GM21528 (cell line): ENCODE results near the gene NSUN4.
"Not testable (repeated sequence)": the region's sequence is repeated elsewhere in the genome, so short reads cannot be mapped to it uniquely, and the experiment has no call there.

Experiments used
- ATAC-seq: cut with Tn5 transposase; IDR thresholded peaks from one replicate; pipeline ENCODE4 v1.9.1; 2021; ENCODE audit warnings: mild to moderate bottlenecking, moderate library complexity; ENCODE audit not compliant: unreplicated experiment, low FRiP score

Gene NSUN4

GRCh38 chr1:46325285-46326076 lies 15.1 kb upstream of the NSUN4 start:
- ATAC-seq, result not testable (repeated sequence)

- not testable (repeated sequence) for ATAC-seq
Observed at GRCh38 chr1:46328182-46328581, 12.4 kb upstream of the NSUN4 start.

- not testable (repeated sequence) for ATAC-seq
Observed at GRCh38 chr1:46329807-46330206, 10.8 kb upstream of the NSUN4 start.

GRCh38 chr1:46330381-46330780 lies 10.2 kb upstream of the NSUN4 start:
- not testable (repeated sequence) for ATAC-seq

GRCh38 chr1:46331786-46332540 lies 8.6 kb upstream of the NSUN4 start:
- peak; percentile 43 for ATAC-seq

GRCh38 chr1:46333300-46334029 lies 7.1 kb upstream of the NSUN4 start:
- peak; percentile 51 for ATAC-seq

- peak; percentile 14 for ATAC-seq
Observed at GRCh38 chr1:46334030-46334384, 6.6 kb upstream of the NSUN4 start.

DNA sequence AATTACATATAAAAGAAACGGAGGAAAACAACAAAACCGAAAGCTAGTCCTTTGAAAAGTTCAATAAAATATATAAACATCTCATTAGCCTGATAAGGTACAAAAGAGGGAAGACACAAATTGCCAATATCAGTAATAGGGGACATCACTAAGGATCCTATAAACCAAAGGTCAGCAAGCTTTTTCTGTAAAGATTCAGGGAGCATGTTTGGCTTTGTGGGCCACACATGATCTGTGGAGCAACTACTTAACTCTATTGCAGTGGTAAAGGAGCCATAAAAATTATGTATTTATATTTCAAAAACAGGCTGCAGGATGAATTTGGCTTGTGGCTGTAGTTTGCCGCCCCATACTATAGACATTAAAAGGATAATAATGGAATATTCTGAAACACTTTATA lies 5.5 kb upstream of the NSUN4 start:
- no peak for ATAC-seq

DNA sequence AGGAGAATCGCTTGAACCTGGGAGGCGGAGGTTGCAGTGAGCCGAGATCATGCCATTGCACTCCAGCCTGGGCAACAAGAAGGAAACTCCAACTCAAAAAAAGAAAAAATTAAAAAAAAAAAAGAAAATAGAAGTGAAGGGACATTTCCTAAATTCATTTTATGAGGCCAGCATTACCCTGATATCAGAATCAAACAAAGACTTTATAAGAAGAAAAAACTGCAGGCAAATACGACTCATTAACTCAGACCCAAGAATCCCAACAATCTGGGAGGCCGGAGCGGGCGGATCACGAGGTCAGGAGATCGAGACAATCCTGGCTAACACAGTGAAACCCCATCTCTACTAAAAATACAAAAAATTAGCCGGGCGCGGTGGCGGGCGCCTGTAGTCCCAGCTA lies 3.2 kb upstream of the NSUN4 start:
- not testable (repeated sequence) for ATAC-seq

GRCh38 chr1:46341222-46342083 lies 846 bp downstream of the NSUN4 start:
- no peak for ATAC-seq

DNA sequence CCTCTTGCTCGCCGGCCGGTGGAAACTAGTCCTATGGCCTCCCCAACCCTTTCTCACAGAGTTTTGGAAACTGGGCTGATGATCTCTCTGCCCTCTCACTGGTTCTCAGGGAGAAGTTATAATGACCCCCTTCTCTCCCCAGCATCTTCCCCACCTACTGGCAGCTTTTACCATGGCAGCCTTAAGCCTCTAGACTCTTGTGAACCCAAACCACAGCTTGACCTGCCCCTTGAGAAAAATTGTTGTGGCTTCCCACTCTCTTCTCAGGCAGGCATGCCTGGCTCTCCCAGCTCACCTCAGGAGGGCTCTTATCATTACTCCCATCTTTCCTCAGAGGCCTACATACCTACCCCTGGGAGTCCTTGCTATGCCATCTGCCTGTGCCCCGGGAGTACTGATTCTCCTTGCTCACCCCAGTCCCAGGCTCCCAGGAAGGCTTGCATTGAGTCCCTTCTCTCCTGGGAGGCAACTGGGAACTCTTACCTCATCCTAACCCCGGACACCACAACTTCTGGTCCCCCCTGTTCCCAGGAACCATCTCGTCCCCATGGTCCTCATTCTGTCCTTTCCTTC lies 1.6 kb downstream of the NSUN4 start:
- no peak for ATAC-seq

GRCh38 chr1:46342677-46343350 lies 2.2 kb downstream of the NSUN4 start:
- no peak for ATAC-seq

- ATAC-seq, result no peak
Observed at GRCh38 chr1:46343351-46343695, 2.7 kb downstream of the NSUN4 start.

DNA sequence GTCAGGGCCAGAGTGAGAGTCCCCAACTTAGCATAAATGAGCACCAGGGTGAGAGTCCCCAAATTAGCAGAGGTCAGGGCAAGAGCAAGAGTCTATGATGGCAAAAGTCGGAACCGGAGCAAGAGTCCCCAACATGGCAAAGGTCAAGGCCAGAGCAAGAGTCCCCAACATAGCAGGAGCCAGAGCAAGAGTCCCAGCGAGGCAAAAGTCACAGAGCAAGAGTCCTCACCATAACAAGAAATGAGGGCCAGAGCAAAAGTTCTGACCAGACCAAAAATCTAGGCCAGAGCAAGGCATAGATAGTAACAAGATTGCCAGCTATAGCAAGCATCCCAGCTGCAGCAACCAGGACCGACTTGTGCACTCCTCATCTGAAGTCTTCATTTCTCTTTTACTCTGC lies 3.1 kb downstream of the NSUN4 start:
- ATAC-seq, result no peak

DNA sequence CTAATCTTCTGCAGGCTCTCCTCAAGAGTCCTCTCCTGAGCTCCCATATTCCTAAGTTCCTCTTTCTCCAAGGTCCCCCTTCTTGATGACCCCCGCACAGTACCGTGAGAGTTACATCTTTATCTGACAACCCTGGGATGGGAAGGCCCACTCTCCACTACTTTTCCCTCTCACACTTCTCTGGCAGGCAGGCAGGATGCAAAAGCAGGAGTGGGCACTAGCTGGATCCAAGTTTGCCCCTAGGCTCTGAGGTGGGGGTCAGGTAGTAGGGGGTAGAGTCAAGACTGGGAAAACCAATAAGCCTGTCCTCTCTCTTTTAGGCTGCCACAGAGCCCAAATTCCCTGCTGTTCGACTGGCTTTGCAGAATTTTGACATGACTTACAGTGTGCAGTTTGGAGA lies 3.9 kb downstream of the NSUN4 start:
- no peak for ATAC-seq

DNA sequence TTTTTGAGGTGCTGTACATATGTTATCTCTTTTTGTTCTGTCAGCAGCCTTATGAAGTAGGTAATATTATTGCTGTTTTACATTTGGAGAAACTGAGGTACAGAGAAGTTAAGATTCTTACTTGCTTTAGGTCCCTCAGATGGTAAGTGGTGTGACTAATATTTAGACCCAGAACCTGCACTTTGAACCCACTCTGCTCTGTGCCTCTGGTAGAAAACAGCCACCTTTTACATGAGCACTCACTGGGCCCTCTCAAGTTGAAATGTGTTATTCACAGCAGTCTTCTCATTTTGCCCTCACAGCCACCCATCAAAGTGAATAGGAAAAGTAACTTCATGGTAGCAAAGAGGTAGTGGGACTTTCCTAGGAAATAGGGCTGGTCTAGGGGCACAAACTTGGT lies 4.7 kb downstream of the NSUN4 start:
- no peak for ATAC-seq

- ATAC-seq, result no peak
Observed at GRCh38 chr1:46352363-46352762, 11.8 kb downstream of the NSUN4 start.

- ATAC-seq, result not testable (repeated sequence)
Observed at GRCh38 chr1:46355920-46356319, 15.3 kb downstream of the NSUN4 start.

DNA sequence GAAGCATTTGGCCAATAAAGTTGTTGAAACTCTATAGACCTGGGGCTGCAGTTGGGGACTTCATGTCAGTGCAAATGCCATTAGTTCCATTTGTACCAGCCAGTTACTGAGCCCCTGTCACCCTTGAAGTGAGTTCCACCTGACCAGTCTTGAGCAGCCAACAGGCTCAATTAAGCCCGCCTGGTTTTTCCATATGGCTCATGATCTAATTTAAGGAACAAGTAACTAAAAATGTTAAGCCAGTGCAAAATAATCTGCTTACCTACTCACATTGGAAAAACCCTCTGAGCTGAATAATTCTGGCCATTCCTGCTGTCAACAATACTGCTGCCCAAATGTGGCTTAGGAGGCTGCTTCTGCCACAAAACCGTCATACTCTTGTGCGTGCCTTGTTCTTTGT lies 21.6 kb downstream of the NSUN4 start:
- ATAC-seq, result no peak

DNA sequence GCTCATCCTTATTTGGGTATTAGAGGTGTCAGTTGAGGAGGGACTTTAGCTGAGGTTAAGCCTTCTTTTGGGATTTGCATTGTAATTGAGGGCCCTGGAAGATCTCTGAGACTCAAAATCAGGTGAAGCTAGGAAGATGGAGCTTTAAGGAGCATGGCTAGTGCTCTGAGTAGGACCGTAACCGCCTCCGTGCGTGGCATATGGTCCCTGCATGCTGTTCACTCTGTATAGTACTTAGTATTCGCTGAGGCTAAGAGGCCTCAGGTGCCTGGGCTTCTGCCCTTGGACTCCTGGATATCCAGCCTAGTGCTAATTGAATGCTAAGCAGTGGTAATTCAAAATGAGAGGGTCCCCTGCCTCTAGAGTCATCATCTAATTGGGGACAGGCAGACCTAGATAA lies 22.5 kb downstream of the NSUN4 start:
- no peak for ATAC-seq
